Caki2 (cell line): ENCODE measurements around the gene MYLK4. TPM values are rescaled to one million over a fixed set of nuclear protein-coding genes. Genes with fewer than 3 reads are reported as not detected.
A peak's percentile ranks its signal among the peaks of the same experiment; 100 is the strongest.

Experiments used
- DNase-seq: peaks from one replicate; pipeline ENCODE4 v3.0.0-alpha.2; 2015; ENCODE audit warnings: low read depth
- in situ Hi-C: cut with HindIII; loops from 2 replicates; pipeline ENCODE4 v1.10.0; 2016; ENCODE audit warnings: low sequenced_read_pairs, low pct_unique_long_range_greater_than_20kb, mixed read lengths
- total RNA-seq: library from RNA; depleted of rRNA; stranded (reverse); fragments of >200 nt; shearing (Covaris generic); gene quantifications from 2 replicates; pipeline ENCODE4 v1.2.3, GENCODE V29; 2014; ENCODE audit warnings: low replicate concordance; rRNA removed

The MYLK4 gene
- total RNA-seq, 1 experiment from 2014 or later = 0.57 TPM

- in situ Hi-C loops = loop anchor here (5.0 to 10.0 kb wide), 2 partner anchors 530 to 1028 kb away; partner anchors contain the start of gene FOXC1
- DNase-seq = no peak
Observed at GRCh38 chr6:2632368-2632767, 118.4 kb downstream of the MYLK4 start.

GRCh38 chr6:2630891-2631571, 119.7 kb downstream of the MYLK4 start:
- in situ Hi-C loops = loop anchor here (5.0 to 10.0 kb wide), 2 partner anchors 529 to 1026 kb away; partner anchors contain the start of gene FOXC1
- no peak for DNase-seq

- in situ Hi-C loops = loop anchor here (5.0 to 10.0 kb wide), 2 partner anchors 528 to 1026 kb away; partner anchors contain the start of gene FOXC1
- DNase-seq = peak; percentile 87
Observed at GRCh38 chr6:2630359-2630758, 120.4 kb downstream of the MYLK4 start.

- in situ Hi-C loops = no loop called here
- DNase-seq = no peak
Observed at GRCh38 chr6:2626401-2626800, 124.3 kb downstream of the MYLK4 start.

- in situ Hi-C loops = no loop called here
- no peak for DNase-seq
Observed at GRCh38 chr6:2625581-2625980, 125.1 kb downstream of the MYLK4 start.

- DNase-seq = no peak
- in situ Hi-C loops = no loop called here
Observed at GRCh38 chr6:2624177-2624576, 126.5 kb downstream of the MYLK4 start.

- DNase-seq = no peak
- in situ Hi-C loops = no loop called here
Observed at GRCh38 chr6:2623295-2623694, 127.4 kb downstream of the MYLK4 start.

GRCh38 chr6:2622671-2623070, 128.1 kb downstream of the MYLK4 start:
- in situ Hi-C loops = no loop called here
- DNase-seq = no peak

GRCh38 chr6:2619651-2620050, 131.1 kb downstream of the MYLK4 start:
- no peak for DNase-seq
- in situ Hi-C loops = no loop called here

GRCh38 chr6:2617729-2618128, 133.0 kb downstream of the MYLK4 start:
- in situ Hi-C loops = no loop called here
- DNase-seq = no peak

- no peak for DNase-seq
- in situ Hi-C loops = no loop called here
Observed at GRCh38 chr6:2616811-2617210, 133.9 kb downstream of the MYLK4 start.

GRCh38 chr6:2615251-2615650, 135.5 kb downstream of the MYLK4 start:
- in situ Hi-C loops = no loop called here
- DNase-seq = no peak

- in situ Hi-C loops = no loop called here
- no peak for DNase-seq
Observed at GRCh38 chr6:2614846-2615245, 135.9 kb downstream of the MYLK4 start.

GRCh38 chr6:2614155-2614554, 136.6 kb downstream of the MYLK4 start:
- DNase-seq = no peak
- in situ Hi-C loops = no loop called here

Other genes with a start within 250 kb of the MYLK4 start
- gene WRNIP1, start 14.5 kb upstream of the MYLK4 start, total RNA-seq = 75.4 and 94.7 TPM in 2 replicates
- gene SERPINB1, start 90.9 kb upstream of the MYLK4 start, total RNA-seq = 51.6 and 54.2 TPM in 2 replicates
- gene SERPINB9, start 152.4 kb upstream of the MYLK4 start, total RNA-seq = 0.75 and 2.6 TPM in 2 replicates
- gene SERPINB6, start 220.6 kb upstream of the MYLK4 start, total RNA-seq = 149 and 154 TPM in 2 replicates
- gene NQO2, start 249.0 kb upstream of the MYLK4 start, total RNA-seq = 68.5 and 87.8 TPM in 2 replicates